Right kidney (tissue), 1 donor: ENCODE measurements around the gene SCAMP1.
A peak's percentile ranks its signal among the peaks of the same experiment; 100 is the strongest.
"Not testable (repeated sequence)": the region's sequence is repeated elsewhere in the genome, so short reads cannot be mapped to it uniquely, and the experiment has no call there.

Source experiments
- DNase-seq: peaks from one replicate; pipeline ENCODE4 v3.0.0-alpha.2; 2016

SCAMP1 gene

DNA sequence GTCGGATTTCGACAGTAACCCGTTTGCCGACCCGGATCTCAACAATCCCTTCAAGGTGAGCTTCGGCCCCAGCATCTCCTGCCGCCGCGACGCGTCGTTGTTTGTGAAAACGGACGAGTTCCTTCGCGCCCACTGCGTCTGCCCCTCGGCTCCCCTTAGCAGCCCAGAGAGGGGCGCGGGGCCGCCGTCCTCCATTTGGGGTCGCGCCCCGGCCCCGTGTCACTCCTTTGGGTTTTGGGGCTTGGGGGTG is 182 bp downstream of the SCAMP1 start:
- peak; percentile 91 for DNase-seq

DNA sequence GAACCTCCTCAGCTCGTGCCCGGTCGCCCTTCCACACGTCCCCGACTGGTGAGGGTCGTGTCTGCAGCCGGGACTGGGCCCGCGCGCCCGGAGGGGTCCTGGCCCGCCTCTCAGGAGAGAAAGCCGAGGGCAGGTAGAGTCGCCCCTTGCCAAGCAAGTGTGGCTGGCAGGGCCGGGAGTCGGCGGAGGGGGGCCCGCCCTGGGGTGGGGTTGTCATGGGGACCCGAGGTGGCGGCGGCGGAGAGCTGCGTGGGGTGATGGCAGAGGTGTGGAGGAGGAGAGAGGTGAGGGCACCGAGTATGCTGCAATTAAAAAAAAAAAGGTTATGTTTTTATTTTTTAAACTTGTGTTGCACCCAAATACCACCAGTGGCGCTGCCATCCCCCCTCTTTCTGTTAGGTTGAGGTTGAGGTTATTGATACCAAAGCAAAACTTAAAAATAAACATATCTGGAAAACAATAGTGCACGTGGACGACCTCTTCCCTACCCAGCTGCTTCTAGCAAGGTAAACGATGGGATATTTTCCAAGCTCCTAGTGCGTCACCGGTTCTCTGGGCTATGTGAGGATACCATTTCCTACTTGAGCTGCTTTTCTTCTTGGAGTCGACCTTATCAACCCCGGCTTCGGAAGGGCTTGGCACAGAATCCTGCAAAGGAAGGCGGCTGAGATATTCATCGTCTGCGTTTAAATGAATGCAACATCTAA is 660 bp downstream of the SCAMP1 start:
- peak; percentile 61 for DNase-seq

GRCh38 chr5:78361631-78361993 is 1.2 kb downstream of the SCAMP1 start:
- no peak for DNase-seq

DNA sequence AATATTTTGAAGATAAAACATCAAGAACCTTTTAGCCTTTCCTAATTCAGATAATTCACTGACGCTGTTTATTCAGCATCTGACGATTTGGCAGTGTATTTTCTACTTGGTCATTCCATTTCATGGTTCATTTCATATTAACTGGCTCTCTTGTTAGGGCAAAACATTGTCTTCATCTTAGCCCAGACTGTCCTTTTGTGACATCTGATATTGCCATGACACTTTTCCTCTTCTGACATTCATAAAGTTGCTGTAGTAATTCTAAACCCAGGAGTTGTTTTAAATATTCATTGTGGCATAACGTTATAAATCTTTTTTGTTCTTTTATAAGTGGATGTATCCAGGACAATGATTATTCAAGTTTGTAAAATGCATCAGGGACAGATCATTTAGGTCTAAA is 1.8 kb downstream of the SCAMP1 start:
- DNase-seq = no peak

GRCh38 chr5:78364005-78364404 is 3.6 kb downstream of the SCAMP1 start:
- DNase-seq = no peak

- DNase-seq = no peak
Measured at GRCh38 chr5:78367318-78367991, 7.0 kb downstream of the SCAMP1 start.

DNA sequence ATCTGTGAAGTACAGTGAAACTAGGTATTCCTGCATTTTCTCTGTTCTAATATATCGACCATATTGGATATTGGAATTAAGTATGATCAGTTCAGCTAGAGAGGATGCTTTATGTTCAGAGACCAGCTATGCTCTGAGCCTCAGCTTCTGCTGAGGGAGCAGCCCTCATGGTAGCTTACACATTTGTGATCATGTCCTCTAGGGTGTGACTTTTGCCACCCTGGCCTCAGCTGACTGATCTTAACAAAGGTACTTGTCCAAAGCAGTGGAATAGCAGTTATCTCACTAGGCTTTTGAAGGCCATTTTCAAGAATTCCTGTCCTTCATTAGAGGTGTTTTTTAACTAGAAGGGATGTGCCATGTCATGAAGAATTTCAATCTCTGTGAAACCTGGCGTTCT is 9.3 kb downstream of the SCAMP1 start:
- no peak for DNase-seq

DNA sequence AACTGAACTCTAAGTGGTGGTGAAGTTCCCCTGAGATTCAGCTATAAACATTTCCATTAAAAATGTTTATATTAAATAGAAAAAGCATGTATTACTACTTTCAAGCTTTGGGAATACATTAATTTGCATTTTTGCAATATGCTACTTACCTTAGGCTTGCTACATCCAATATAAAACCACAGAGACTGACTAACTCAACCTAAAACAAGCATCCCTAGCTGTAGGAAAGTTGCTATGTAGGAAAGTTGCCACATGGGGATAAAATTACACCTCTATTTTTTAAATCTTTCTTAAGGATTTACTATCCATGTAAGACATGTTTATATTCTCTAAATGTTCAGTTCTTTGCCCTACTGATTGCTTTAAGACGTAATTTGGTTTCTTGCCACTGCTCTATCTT is 12.8 kb downstream of the SCAMP1 start:
- no peak for DNase-seq

DNA sequence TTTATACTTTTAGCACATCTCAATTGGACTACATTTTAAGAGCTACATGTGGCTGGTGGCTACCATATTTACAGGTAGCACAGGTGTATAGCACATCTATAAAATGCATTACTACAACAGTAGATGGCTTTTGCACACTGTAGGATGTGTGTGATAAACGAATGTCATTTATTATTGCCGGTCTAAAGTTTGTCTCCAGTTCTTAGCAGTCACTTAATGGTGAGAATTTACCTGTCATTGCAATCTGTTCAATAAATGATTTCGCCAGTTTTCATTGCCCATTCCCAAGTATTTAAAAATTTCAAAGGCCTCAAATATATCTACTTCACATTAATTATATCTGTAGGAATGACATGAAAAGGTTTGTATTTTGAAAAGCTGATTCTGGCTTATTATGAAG is 15.9 kb downstream of the SCAMP1 start:
- DNase-seq = no peak

GRCh38 chr5:78377056-78377717 is 16.8 kb downstream of the SCAMP1 start:
- no peak for DNase-seq

DNA sequence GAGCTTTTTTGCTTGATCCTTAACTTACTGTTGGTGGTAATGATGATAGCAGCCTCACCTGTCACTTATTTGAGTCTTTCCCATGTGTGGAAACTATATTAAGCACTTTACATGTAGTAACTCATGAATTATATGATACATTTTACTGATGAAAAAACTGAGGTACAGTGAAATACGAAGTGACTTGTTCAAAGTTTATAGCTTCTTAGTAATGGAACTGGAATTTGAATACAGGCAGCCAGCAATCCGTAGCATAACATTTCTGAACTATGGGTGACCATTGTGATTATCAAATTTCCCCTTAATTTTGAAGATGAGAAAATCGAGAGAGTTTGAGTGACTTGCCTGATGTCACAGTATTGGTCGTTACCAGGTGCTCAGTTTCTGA is 17.3 kb downstream of the SCAMP1 start:
- DNase-seq = no peak

DNA sequence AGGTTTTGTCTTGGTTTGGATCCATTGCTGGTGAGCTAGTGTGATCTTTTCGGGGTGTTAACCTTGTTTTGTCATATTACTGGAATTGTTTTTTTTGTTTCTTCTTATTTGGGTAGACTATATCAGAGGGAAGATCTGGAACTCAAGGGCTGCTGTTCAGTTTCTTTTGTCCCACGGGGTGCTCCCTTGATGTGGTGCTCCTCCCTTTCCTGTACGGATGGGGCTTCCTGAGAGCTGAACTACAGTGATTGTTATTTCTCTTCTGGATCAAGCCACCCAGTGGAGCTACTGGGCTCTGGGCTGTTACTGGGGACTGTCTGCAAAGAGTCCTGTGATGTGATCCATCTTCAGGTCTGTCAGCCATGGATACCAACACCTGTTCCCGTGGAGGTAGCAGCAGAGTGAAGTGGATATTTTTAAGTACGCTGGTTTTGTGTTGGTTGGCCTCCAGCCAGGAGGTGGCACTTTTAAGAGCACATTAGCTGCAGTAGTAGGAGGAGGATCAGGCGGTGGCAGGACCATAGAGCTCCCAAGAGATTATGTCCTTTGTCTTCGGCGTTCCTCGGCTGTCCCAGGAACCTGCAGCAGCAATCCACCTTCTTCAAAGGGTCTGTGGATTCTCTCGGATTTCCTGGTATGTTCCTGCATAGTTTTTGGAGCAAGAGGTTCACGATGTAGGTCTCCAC is 27.2 kb downstream of the SCAMP1 start:
- no peak for DNase-seq

- not testable (repeated sequence) for DNase-seq
Measured at GRCh38 chr5:78391357-78391756, 30.9 kb downstream of the SCAMP1 start.

- no peak for DNase-seq
Measured at GRCh38 chr5:78397831-78398230, 37.4 kb downstream of the SCAMP1 start.

DNA sequence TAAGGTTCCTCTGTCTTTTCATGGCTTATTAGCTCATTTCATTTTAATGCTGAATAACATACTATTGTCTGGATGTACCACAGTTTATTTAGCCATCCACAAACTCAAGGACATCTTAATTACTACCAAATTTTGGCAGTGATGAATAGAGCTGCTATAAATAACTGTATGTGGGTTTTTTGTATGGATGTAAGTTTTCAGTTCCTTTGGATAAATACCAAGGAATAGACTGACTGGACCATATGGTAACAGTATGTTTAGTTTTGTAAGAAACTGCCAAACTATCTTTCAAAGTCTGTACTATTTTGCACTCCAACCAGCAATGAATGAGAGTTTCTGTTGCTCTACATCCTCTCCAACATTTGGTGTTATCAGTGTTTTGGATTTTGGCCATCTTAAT is 38.7 kb downstream of the SCAMP1 start:
- DNase-seq = no peak

GRCh38 chr5:78404682-78405293 is 44.4 kb downstream of the SCAMP1 start:
- DNase-seq = no peak

DNA sequence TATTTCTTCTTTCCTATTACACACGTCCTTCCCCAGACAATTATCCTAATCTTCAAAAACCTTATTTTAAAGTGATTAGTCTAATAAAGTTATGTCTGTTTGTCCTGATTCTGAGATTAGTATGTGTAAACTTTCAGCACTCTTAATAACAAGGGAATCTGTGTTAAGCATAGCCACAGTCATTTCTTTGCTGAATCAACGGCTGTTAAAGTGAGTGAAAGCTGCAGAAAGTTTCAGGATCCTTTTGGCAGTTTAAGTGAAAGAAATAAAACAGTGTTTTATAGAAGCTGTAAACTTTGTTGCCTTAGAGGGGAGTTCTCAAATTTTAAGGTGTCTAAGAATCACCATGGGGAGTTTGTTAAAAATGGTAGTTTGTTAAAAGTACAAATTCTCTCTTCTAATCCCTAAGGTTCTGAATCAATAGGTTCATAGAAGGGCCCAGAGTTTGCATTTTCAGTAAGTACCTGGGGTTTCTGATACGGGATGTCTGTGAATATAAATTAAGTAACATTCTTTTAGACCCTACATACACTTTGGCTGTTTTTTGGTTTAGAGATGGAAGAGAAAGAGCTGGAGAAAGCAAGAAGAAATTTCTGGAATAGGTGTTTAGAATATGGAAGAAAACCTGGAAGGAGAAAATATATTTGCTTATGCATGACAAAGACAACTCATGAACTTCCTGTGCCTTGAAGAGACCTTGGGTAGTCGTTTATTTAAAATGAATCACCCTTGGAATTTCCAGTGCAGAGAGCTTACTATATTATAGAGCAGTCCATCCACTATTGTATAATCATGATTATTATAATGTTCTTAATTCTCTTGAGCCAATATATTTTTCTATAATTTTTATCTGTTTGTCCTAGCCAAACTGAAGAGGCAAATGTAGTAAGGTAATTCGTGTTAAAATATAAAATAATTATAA is 45.7 kb downstream of the SCAMP1 start:
- no peak for DNase-seq

DNA sequence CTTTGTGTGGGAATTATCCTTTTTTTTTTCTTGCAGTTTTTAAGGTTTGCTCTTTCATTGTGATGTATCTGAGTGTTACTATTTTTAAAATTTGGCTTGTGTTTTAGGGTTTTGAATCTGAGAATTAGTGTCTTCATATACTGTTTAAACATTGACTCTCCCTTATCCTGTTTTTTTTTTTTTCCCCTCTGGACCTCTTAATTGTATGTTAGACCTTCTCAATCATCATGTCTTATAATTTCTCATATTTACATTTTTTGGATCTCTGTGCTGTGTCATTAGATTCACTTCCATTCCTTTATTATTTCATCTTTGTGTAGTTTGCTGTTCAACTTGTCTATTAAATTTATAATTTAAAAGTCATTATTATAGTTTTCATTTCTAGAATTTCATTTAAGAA is 47.0 kb downstream of the SCAMP1 start:
- DNase-seq = no peak

- DNase-seq = no peak
Measured at GRCh38 chr5:78411586-78411985, 51.2 kb downstream of the SCAMP1 start.

DNA sequence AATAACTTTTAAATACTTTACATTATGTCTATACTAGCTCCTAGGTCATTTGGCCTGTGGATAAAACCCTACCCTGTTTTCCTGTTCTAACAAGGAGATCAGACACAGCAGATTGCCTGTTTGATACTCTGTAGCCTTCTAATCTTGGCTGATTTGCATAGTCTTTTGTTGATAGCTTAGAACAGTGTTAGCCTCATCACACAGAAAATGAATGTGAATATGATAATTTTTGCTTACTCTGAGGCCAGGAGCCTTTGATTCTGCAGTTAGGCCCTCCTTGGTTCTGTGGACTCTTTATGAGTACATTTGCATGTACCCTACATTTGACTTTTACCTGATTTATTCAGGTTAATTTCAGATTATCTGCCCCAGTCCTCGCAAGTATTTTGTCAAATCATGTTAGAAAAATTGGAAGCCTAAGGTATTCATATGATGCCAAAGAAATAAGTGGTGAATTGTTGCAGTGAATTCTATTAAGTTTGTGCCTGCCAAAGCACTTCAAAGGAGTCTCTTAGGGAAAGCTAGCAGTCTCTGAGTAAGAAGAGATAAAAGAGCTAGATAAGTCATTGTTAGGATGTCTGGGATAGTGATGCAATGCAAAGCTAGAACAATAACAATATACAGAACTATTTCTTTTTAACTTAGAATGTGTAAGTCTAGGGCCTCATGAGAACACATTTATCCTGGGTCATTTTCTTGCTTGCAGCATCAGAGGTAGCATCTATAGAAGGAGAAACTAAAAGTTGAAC is 56.4 kb downstream of the SCAMP1 start:
- no peak for DNase-seq

DNA sequence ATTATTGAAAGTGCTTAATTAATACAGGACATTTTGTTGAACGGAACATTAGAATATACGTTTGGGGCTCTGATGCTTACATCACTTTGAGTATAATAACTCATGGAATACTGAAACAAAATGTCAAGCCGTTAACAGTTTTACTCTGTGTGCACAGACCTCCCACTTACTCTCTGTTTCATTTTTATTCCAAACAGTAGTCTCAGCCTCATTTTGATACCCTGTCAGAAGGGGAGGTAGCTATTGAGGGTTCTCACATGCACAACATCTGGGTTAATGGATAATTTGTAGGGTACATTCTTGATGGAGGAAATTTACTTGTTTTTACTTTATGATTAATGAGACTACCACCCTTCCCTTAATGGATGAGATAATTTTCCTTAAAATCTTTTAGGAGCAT is 59.0 kb downstream of the SCAMP1 start:
- no peak for DNase-seq
